PFSK-1 (cell line): ENCODE measurements around the gene PROX1.

Source experiments
- POLR2AphosphoS5 ChIP-seq: IDR thresholded peaks from 2 replicates; pipeline ENCODE4 v1.6.1; 2012; ENCODE audit warnings: low read depth, mild to moderate bottlenecking, control low read depth, low read length, moderate library complexity
- REST ChIP-seq, 2 experiments: IDR thresholded peaks; 2 replicates each; pipeline versions ENCODE4 v1.6.1 to v1.8.0; 2011 to 2012; ENCODE audit warnings: low read depth in 2 of 2, low read length in 2 of 2, control low read depth in 1 of 2, inconsistent platforms in 1 of 2, mild to moderate bottlenecking in 1 of 2, moderate library complexity in 1 of 2; ENCODE audit not compliant: insufficient read depth in 1 of 2
- SIN3A ChIP-seq: IDR thresholded peaks from 2 replicates; pipeline ENCODE4 v1.6.1; 2012; ENCODE audit warnings: mild to moderate bottlenecking, low read length, moderate library complexity, borderline replicate concordance; ENCODE audit not compliant: insufficient read depth
- TAF1 ChIP-seq: IDR thresholded peaks from 2 replicates; pipeline ENCODE4 v1.6.1; 2012; ENCODE audit warnings: low read length, control low read depth, borderline replicate concordance; ENCODE audit not compliant: insufficient read depth

- TF ChIP-seq POLR2AphosphoS5 (no peak), REST (IDR thresholded peaks at IDR 0.05; ENCODE audit: insufficient read depth in 1 of 2, low read depth in 2 of 2, low read length in 2 of 2) (no peak), TAF1 (no peak), SIN3A (no peak)
Observed at GRCh38 chr1:213997772-213998107, 10.0 kb downstream of the PROX1 start.
